ENCODE measurements around the gene SF1. TPM values are rescaled to one million over a fixed set of nuclear protein-coding genes. Genes with fewer than 3 reads are reported as not detected.

The SF1 gene
- total RNA-seq, 1 experiment from 2014 or later: 472 TPM

DNA sequence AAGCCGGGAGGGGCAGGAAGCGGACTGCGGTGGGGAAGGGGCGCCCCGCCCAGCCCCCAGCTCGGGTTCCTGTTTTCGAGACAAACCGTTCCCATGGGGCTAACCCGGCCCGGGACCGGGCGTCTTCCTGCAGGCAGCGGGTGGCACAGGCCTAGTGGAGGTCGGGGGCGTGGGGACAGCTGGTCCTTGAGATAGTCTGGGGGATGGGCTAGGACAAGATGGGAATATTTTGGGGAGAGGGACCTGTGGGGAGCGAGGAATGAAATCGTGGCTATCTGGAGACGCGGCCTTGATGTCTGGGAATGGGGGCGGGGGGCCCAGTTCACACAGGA lies 33.2 kb downstream of the SF1 start:
- Histone ChIP-seq H3K9me3 (ENCODE audit: low read depth, low read length, poor library complexity, severe bottlenecking) (no peaks in the 10 kb centered on the region), H3K4me1 (ENCODE audit: insufficient read depth, low read length, poor library complexity, severe bottlenecking) (peaks cover 27% of the 10 kb centered on the region), H3K27me3 (replicated peaks; ENCODE audit: insufficient read depth, low read depth, low read length, poor library complexity) (peaks cover 27% of the 10 kb centered on the region), H3K4me3 (ENCODE audit: low read depth, low read length, poor library complexity, severe bottlenecking) (peak overlapping the region; percentile 58), H3K36me3 (ENCODE audit: insufficient read depth, low read length, poor library complexity, severe bottlenecking) (no peaks in the 10 kb centered on the region), H3K27ac (ENCODE audit: low read depth, low read length, poor library complexity, severe bottlenecking) (no peak overlapping the region)
- intact Hi-C loops (cut with micrococcal nuclease; ENCODE audit: unreplicated experiment): no loop called here
- TF ChIP-seq, protein P1, sequence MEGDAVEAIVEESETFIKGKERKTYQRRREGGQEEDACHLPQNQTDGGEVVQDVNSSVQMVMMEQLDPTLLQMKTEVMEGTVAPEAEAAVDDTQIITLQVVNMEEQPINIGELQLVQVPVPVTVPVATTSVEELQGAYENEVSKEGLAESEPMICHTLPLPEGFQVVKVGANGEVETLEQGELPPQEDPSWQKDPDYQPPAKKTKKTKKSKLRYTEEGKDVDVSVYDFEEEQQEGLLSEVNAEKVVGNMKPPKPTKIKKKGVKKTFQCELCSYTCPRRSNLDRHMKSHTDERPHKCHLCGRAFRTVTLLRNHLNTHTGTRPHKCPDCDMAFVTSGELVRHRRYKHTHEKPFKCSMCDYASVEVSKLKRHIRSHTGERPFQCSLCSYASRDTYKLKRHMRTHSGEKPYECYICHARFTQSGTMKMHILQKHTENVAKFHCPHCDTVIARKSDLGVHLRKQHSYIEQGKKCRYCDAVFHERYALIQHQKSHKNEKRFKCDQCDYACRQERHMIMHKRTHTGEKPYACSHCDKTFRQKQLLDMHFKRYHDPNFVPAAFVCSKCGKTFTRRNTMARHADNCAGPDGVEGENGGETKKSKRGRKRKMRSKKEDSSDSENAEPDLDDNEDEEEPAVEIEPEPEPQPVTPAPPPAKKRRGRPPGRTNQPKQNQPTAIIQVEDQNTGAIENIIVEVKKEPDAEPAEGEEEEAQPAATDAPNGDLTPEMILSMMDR (conservative IDR thresholded peaks at IDR 0.05; ENCODE audit: low read depth, low read length): no peak
- TF ChIP-seq EZH2 (IDR thresholded peaks at IDR 0.05; ENCODE audit: borderline replicate concordance, low read depth, low read length, poor library complexity, severe bottlenecking): no peak
- ChIA-PET CTCF (no interaction called here), POLR2A (ENCODE audit: low non-redundant PET) (no interaction called here)
- no peak for DNase-seq (ENCODE audit: low spot score)
- no TSS peak for BruUV-seq (replicated peaks)

DNA sequence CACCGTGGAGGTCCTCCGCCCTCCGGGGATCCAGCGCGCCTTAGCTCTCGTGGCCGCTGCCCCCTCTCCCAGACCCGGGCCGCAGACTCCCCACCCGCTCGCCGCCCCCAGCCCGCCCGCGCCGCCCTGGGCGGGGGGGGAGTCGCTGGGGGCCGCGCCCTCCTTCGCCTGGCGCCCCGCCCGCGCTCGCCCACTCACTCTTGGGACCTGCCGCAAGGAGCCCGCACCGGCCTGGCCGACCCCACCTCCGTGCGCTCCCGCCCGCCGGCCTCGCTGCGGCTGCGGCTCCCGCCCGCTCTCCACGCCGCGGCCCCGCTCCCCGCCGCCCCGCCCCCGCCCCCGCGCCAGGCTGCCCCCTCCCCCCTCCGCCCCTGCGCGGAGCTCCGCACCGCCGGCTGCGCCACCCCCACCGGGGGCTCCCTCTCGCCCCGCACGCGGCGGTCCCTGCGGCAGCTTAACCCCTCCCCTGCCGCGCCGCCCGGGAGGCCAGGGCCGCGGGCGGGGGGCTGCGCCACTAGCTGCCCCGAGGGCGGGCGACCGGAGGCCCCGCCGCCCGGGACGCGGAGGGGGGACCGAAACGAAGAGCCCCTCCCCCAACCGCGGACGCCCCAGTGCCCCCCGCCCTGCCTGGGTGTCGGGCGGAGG lies 33.7 kb downstream of the SF1 start:
- H3K4me3 ChIP-seq (ENCODE audit: low read depth, low read length, poor library complexity, severe bottlenecking): peak overlapping the region; percentile 58

DNA sequence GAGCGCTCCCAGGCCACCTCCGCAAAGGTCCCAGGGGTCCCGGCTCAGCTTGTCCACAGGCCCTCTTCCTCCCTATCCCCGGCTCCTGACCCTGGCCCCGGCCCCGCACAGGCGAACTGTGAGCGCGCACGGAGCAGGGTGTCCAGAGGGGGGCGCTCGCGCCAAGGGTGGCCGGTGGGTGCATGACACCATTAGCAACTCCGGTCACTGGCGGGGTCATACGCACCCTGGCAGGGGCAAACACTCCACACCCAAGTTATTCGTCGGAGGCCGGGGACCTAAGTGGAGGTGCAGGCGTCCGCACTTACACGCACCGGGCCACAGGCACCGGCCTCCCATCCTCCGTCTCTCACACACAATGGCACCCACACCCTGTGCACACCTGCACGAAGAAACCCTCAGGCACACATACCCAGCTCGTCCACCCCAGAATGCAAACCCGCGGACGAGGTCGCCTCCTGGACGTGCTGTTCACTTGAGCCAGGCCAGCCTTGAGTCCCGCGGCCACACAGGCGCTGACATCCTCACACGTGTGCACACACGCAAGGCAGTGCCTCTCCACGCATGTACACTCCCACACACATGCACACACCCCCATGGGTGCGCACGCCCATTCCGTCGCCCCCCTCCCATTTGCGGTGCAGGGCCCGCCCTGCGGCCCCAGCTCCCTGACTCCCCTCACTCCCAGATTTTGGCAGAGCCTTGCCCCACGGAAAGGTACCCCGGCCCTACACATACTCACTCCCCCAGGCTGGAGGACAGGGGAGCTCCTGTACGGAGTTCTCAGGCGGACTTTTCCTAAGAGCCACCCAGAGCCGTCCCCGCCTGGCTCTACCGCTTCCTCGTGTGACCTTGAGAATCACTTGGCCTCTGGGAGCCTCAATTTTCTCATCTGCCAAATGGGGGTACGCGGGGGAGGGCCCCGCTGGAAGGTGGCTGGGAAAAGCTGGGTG lies 34.5 kb downstream of the SF1 start, which contains the start of gene RASGRP2:
Gene RASGRP2, minus strand, starts transcription at position 552 of the 953 bp plus-strand sequence. CDS start 1,276 bp downstream, outside the sequence.
- TF ChIP-seq EZH2 (IDR thresholded peaks at IDR 0.05; ENCODE audit: borderline replicate concordance, low read depth, low read length, poor library complexity, severe bottlenecking): no peak
- TF ChIP-seq, protein P1 (conservative IDR thresholded peaks at IDR 0.05; ENCODE audit: low read depth, low read length): peak; percentile 70
- intact Hi-C loops (cut with micrococcal nuclease; ENCODE audit: unreplicated experiment): loop anchor here (2.0 kb wide), 1 partner anchor 55 kb away; no protein-coding TSS in a partner anchor
- Histone ChIP-seq H3K27ac (ENCODE audit: low read depth, low read length, poor library complexity, severe bottlenecking) (no peak within 1 kb of the TSS), H3K4me1 (ENCODE audit: insufficient read depth, low read length, poor library complexity, severe bottlenecking) (peaks cover 27% of the 10 kb centered on the region), H3K27me3 (replicated peaks; ENCODE audit: insufficient read depth, low read depth, low read length, poor library complexity) (peaks cover 27% of the 10 kb centered on the region), H3K4me3 (ENCODE audit: low read depth, low read length, poor library complexity, severe bottlenecking) (peak within 1 kb of the TSS; percentile 58), H3K9me3 (ENCODE audit: low read depth, low read length, poor library complexity, severe bottlenecking) (no peaks in the 10 kb centered on the region), H3K36me3 (ENCODE audit: insufficient read depth, low read length, poor library complexity, severe bottlenecking) (no peaks in the 10 kb centered on the region)
- BruUV-seq (replicated peaks): no TSS peak
- CTCF ChIA-PET: interaction anchor here (0.6 kb wide), 1 partner anchor 227 kb away, joined by 3 read pairs; no protein-coding TSS in a partner anchor
- POLR2A ChIA-PET (ENCODE audit: low non-redundant PET): interaction anchor here (0.6 kb wide), 1 partner anchor 29 kb away, joined by 5 read pairs; no protein-coding TSS in a partner anchor
- DNase-seq (ENCODE audit: low spot score): no peak

More for the DNA sequence above, 33.7 kb downstream of the SF1 start:
- Histone ChIP-seq H3K9me3 (ENCODE audit: low read depth, low read length, poor library complexity, severe bottlenecking) (no peaks in the 10 kb centered on the region), H3K4me1 (ENCODE audit: insufficient read depth, low read length, poor library complexity, severe bottlenecking) (peaks cover 27% of the 10 kb centered on the region), H3K36me3 (ENCODE audit: insufficient read depth, low read length, poor library complexity, severe bottlenecking) (no peaks in the 10 kb centered on the region), H3K27ac (ENCODE audit: low read depth, low read length, poor library complexity, severe bottlenecking) (no peak overlapping the region), H3K27me3 (replicated peaks; ENCODE audit: insufficient read depth, low read depth, low read length, poor library complexity) (peaks cover 27% of the 10 kb centered on the region)
- ChIA-PET CTCF (interaction anchor here (0.6 kb wide), 1 partner anchor 226 kb away, joined by 3 read pairs; no protein-coding TSS in a partner anchor), POLR2A (ENCODE audit: low non-redundant PET) (no interaction called here)
- BruUV-seq (replicated peaks): no TSS peak
- TF ChIP-seq, protein P1 (conservative IDR thresholded peaks at IDR 0.05; ENCODE audit: low read depth, low read length): no peak
- no peak for TF ChIP-seq EZH2 (IDR thresholded peaks at IDR 0.05; ENCODE audit: borderline replicate concordance, low read depth, low read length, poor library complexity, severe bottlenecking)
- intact Hi-C loops (cut with micrococcal nuclease; ENCODE audit: unreplicated experiment): no loop called here
- no peak for DNase-seq (ENCODE audit: low spot score)
